ENCODE measurements around the gene CEP78.

GRCh38 chr9:78215706-78216105, 20.2 kb upstream of the CEP78 start:
- TF ChIP-seq POLR2AphosphoS5 (IDR thresholded peaks at IDR 0.05; ENCODE audit: low read depth, low read length) (no peak), EGR1 (IDR thresholded peaks at IDR 0.05; ENCODE audit: low read depth) (no peak)
